Lung (tissue), 12 donors: ENCODE results near the gene CLCN4. TPM values are rescaled to one million over a fixed set of nuclear protein-coding genes. Genes with fewer than 3 reads are reported as not detected.

Experiments used
- ATAC-seq: fragments of 200-7000 bp; cut with Tn5 transposase; one replicate; pipeline ENCODE4 v1.9.1; 2020; ENCODE audit warnings: moderate number of reproducible peaks; ENCODE audit not compliant: insufficient read depth, low FRiP score
- DNase-seq, 3 donors: peaks; one replicate each; pipeline ENCODE4 v3.0.0-alpha.2; 2013 to 2017
- H3K27ac ChIP-seq, 2 donors: one replicate each; pipeline ENCODE4 v1.5.1; 2013; ENCODE audit warnings: mild to moderate bottlenecking in 2 of 2, moderate library complexity in 2 of 2, control low read depth in 1 of 2, inconsistent platforms in 1 of 2, low read depth in 1 of 2, low read length in 1 of 2
- H3K27me3 ChIP-seq, 3 donors: one replicate each; pipeline ENCODE4 v1.5.1; 2013; ENCODE audit warnings: low read length in 2 of 3; ENCODE audit not compliant: control insufficient read depth in 3 of 3, insufficient read depth in 3 of 3
- H3K36me3 ChIP-seq, 4 donors: one replicate each; pipeline ENCODE4 v1.5.1; 2013; ENCODE audit warnings: low read length in 4 of 4, mild to moderate bottlenecking in 1 of 4, moderate library complexity in 1 of 4; ENCODE audit not compliant: control insufficient read depth in 4 of 4, insufficient read depth in 4 of 4
- H3K4me1 ChIP-seq, 5 donors: one replicate each; pipeline ENCODE4 v1.5.1; 2013; ENCODE audit warnings: low read length in 5 of 5, mild to moderate bottlenecking in 2 of 5, moderate library complexity in 1 of 5; ENCODE audit not compliant: control insufficient read depth in 5 of 5, insufficient read depth in 5 of 5
- H3K4me3 ChIP-seq: one replicate; pipeline ENCODE4 v1.5.1; 2013; ENCODE audit warnings: mild to moderate bottlenecking, control low read depth, moderate library complexity
- H3K9ac ChIP-seq, 2 donors: one replicate each; pipeline ENCODE4 v1.5.1; 2013; ENCODE audit warnings: low read length in 2 of 2, control low read depth in 1 of 2; ENCODE audit not compliant: insufficient read depth in 1 of 2
- H3K9me3 ChIP-seq, 4 donors: one replicate each; pipeline ENCODE4 v1.5.1; 2013; ENCODE audit warnings: low read length in 3 of 4, mild to moderate bottlenecking in 1 of 4, moderate library complexity in 1 of 4; ENCODE audit not compliant: control insufficient read depth in 4 of 4, insufficient read depth in 3 of 4
- CTCF ChIP-seq: IDR thresholded peaks from 2 replicates; pipeline ENCODE4 v1.5.1; 2012; ENCODE audit warnings: mild to moderate bottlenecking; ENCODE audit errors: control extremely low read depth, extremely low read depth
- WGBS, 2 donors: extraction: QIAGEN DNeasy Blood & Tissue Kit; methylation state at CpG; one replicate each; pipeline ENCODE4 v1.1.7; 2013; 5-methylcytosine and 5-hydroxymethylcytosine counted together
- polyA plus RNA-seq, 2 donors: library from polyadenylated mRNA; stranded (reverse); fragments of 200-250 nt; gene quantifications; one replicate each; pipeline ENCODE4 v1.2.1, GENCODE V29; 2013
- total RNA-seq, 2 donors: library from RNA; depleted of rRNA in 1 of 2; stranded (reverse); fragments of >200 nt in 1 of 2; gene quantifications; one replicate each; pipeline ENCODE4 v1.2.1, GENCODE V29; 2014 to 2021
- donor health status: control.
- donor health status: control.
- donor health status: Bipolar disorder and iron deficiency.
- donor health status: healthy.
- donor health status: DM: yes; HTN: yes; CAD: no.

CLCN4 gene
- total and polyA plus RNA-seq, 4 donors: 2.1 to 11.3 (median 5.8) TPM

- ATAC-seq: peak; percentile 91
- no peak overlapping the region for H3K27ac ChIP-seq
- no peaks in the 10 kb centered on the region for H3K27me3 ChIP-seq
- no peak overlapping the region for H3K9ac ChIP-seq
- H3K9me3 ChIP-seq: peaks cover 0 to 5% (median 1%) of the 10 kb centered on the region in 4 donors
- no peak overlapping the region for H3K4me3 ChIP-seq
- peak; percentile 79 to 88 (median 83) for DNase-seq
- H3K4me1 ChIP-seq: peaks cover 0 to 2% (median 0%) of the 10 kb centered on the region in 5 donors
- TF ChIP-seq CTCF: peak; percentile 100
- peaks cover 3 to 15% (median 9%) of the 10 kb centered on the region in 4 donors for H3K36me3 ChIP-seq
- WGBS, 2 donors: 12 to 13% methylated on average over 16 of the region's 16 CpGs
Observed at GRCh38 chrX:10119399-10119990, 37.3 kb upstream of the CLCN4 start.

GRCh38 chrX:10120331-10120730 is 36.4 kb upstream of the CLCN4 start:
- Histone ChIP-seq H3K36me3 (peaks cover 3 to 20% (median 10%) of the 10 kb centered on the region in 4 donors), H3K9ac (no peak overlapping the region), H3K4me3 (no peak overlapping the region), H3K9me3 (peaks cover 0 to 5% (median 1%) of the 10 kb centered on the region in 4 donors), H3K27me3 (no peaks in the 10 kb centered on the region), H3K27ac (peak overlapping the region in 1 of 2 donors; percentile 41), H3K4me1 (peaks cover 0 to 2% (median 0%) of the 10 kb centered on the region in 5 donors)
- DNase-seq: no peak
- no peak for ATAC-seq
- no peak for TF ChIP-seq CTCF
- WGBS, 2 donors: 56 to 71% methylated on average over 8 of the region's 8 CpGs

- Histone ChIP-seq H3K9me3 (peaks cover 0 to 5% (median 1%) of the 10 kb centered on the region in 4 donors), H3K36me3 (peaks cover 3 to 21% (median 10%) of the 10 kb centered on the region in 4 donors), H3K4me3 (no peak overlapping the region), H3K4me1 (peaks cover 0 to 2% (median 0%) of the 10 kb centered on the region in 5 donors), H3K27ac (peak overlapping the region in 1 of 2 donors; percentile 41), H3K9ac (no peak overlapping the region), H3K27me3 (no peaks in the 10 kb centered on the region)
- ATAC-seq: no peak
- no peak for DNase-seq
- WGBS, 2 donors: 25 to 74% methylated on average over 6 to 7 of the region's 7 CpGs
- no peak for TF ChIP-seq CTCF
Observed at GRCh38 chrX:10120828-10121227, 35.9 kb upstream of the CLCN4 start.
